Mammary epithelial cell (primary cell): Measurements from ENCODE around the gene CALN1.

ENCODE experiments used
- EZH2 ChIP-seq: IDR thresholded peaks from 2 replicates; pipeline ENCODE4 v1.6.1; 2012; ENCODE audit warnings: low read length, inconsistent platforms, borderline replicate concordance
- TF ChIP-seq, protein P1 (sequence below), 2 donors: IDR thresholded peaks in 1 of 2; conservative IDR thresholded peaks in 1 of 2; 2 replicates each; pipeline ENCODE4 v1.5.1; 2011 to 2012; ENCODE audit warnings: inconsistent platforms in 2 of 2, low read length in 2 of 2, mild to moderate bottlenecking in 2 of 2, control low read depth in 1 of 2, low read depth in 1 of 2; ENCODE audit not compliant: insufficient read depth in 1 of 2; ENCODE audit errors: extremely low read depth in 1 of 2

DNA sequence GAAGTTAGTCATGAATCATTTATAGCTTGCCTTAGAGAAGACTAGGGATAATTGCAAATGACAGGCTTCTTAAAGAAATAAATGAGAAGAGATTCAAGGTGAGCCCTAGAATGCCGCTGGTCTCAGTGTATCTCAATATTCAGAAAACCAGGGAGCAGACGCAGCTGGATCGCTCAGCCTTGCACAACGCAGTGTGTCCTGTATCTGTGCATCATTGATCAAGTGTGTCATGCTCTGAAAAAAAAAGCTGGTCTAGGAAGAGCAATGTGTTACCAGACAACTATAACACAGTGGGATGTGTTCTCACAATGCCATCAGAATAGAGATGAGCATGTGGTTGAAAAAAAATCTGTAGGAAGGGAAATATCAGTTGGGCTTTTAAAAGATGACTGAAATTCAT is 230.1 kb downstream of the CALN1 start:
- no peak for TF ChIP-seq EZH2
- TF ChIP-seq, protein P1, sequence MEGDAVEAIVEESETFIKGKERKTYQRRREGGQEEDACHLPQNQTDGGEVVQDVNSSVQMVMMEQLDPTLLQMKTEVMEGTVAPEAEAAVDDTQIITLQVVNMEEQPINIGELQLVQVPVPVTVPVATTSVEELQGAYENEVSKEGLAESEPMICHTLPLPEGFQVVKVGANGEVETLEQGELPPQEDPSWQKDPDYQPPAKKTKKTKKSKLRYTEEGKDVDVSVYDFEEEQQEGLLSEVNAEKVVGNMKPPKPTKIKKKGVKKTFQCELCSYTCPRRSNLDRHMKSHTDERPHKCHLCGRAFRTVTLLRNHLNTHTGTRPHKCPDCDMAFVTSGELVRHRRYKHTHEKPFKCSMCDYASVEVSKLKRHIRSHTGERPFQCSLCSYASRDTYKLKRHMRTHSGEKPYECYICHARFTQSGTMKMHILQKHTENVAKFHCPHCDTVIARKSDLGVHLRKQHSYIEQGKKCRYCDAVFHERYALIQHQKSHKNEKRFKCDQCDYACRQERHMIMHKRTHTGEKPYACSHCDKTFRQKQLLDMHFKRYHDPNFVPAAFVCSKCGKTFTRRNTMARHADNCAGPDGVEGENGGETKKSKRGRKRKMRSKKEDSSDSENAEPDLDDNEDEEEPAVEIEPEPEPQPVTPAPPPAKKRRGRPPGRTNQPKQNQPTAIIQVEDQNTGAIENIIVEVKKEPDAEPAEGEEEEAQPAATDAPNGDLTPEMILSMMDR (conservative IDR thresholded peaks at IDR 0.05 in 1 of 2, IDR thresholded peaks at IDR 0.05 in 1 of 2; ENCODE audit: extremely low read depth in 1 of 2, insufficient read depth in 1 of 2, low read depth in 1 of 2, low read length in 2 of 2), result no peak
